HepG2 (cell line): ENCODE data around the gene NCR3LG1. TPM values are rescaled to one million over a fixed set of nuclear protein-coding genes. Genes with fewer than 3 reads are reported as not detected.

ENCODE experiments used
- ATAC-seq: fragments of 200-7000 bp; cut with Tn5 transposase; 3 replicates; pipeline ENCODE4 v1.9.1; 2020; ENCODE audit warnings: mild to moderate bottlenecking, moderate library complexity
- BruUV-seq: library from RNA; stranded (reverse); fragments of 400-500 nt; replicated peaks from 2 replicates; lab custom pipeline; 2021; lab: Mats Ljungman, UMichigan
- CTCF ChIA-PET: fragments of 300-600 bp; formaldehyde crosslinking; extraction: SDS; loops from one replicate; lab custom pipeline; 2021; ENCODE audit warnings: low total read pairs, inconsistent platforms, low intra/inter-chr PET ratio; lab: Yijun Ruan, JAX
- POLR2A ChIA-PET: fragments of 350-600 bp; sonication (Branson Sonifier 250); formaldehyde crosslinking; loops from one replicate; lab custom pipeline; 2020; ENCODE audit warnings: antibody characterized with exemption, inconsistent platforms; lab: Yijun Ruan, JAX
- DNase-seq: peaks from one replicate; pipeline ENCODE4 v3.0.0-alpha.2; 2015; ENCODE audit warnings: low spot score
- FAIRE-seq: peaks from 3 replicates; lab custom pipeline; 2011; peaks lifted over from hg19 to GRCh38; lab: Jason Lieb, UNC
- H2AFZ ChIP-seq: one replicate; pipeline ENCODE4 v1.6.1; 2011; ENCODE audit warnings: low read length, inconsistent platforms
- H3K27ac ChIP-seq: fragments of 300-600 bp; 3 replicates; pipeline ENCODE4 v1.8.0; 2011; ENCODE audit warnings: mixed run types, mild to moderate bottlenecking, mixed read lengths, low read length, inconsistent platforms; ENCODE audit not compliant: insufficient read depth; ENCODE audit errors: extremely low read length
- H3K27me3 ChIP-seq, 2 experiments: fragments of 200-600 bp in 1 of 2; 2 replicates in 1 of 2; 3 replicates in 1 of 2; pipeline versions ENCODE4 v1.6.0 to v1.8.0; 2011; ENCODE audit warnings: low read length in 2 of 2, mild to moderate bottlenecking in 2 of 2, moderate library complexity in 2 of 2, inconsistent platforms in 1 of 2; ENCODE audit not compliant: insufficient read depth in 2 of 2, control insufficient read depth in 1 of 2
- H3K36me3 ChIP-seq, 2 experiments: fragments of 200-600 bp in 1 of 2; replicated peaks in 1 of 2; 2 replicates in 1 of 2; 3 replicates in 1 of 2; pipeline versions ENCODE4 v1.5.1 to v1.8.0; 2011; ENCODE audit warnings: low read length in 2 of 2, inconsistent platforms in 1 of 2; ENCODE audit not compliant: insufficient read depth in 2 of 2, control insufficient read depth in 1 of 2
- H3K4me1 ChIP-seq: 2 replicates; pipeline ENCODE4 v1.5.1; 2012; ENCODE audit warnings: low read length, inconsistent platforms; ENCODE audit not compliant: insufficient read depth
- H3K4me2 ChIP-seq: 2 replicates; pipeline ENCODE4 v1.6.0; 2011; ENCODE audit warnings: low read depth, low read length, inconsistent platforms
- H3K4me3 ChIP-seq, 3 experiments: fragments of 200-600 bp in 1 of 3; sonication (generic), shearing (Covaris generic) in 1 of 3; replicated peaks in 1 of 3; 2 replicates each; pipeline ENCODE4 v1.5.1; 2011 to 2016; ENCODE audit warnings: low read length in 3 of 3, inconsistent platforms in 2 of 3, low read depth in 2 of 3, mild to moderate bottlenecking in 2 of 3, control low read depth in 1 of 3, mixed read lengths in 1 of 3; ENCODE audit not compliant: insufficient read depth in 1 of 3
- H3K79me2 ChIP-seq: one replicate; pipeline ENCODE4 v1.6.1; 2011; ENCODE audit warnings: low read length, inconsistent platforms; ENCODE audit not compliant: insufficient read depth
- H3K9ac ChIP-seq: 2 replicates; pipeline ENCODE4 v1.6.0; 2011; ENCODE audit warnings: mild to moderate bottlenecking, low read depth, low read length, inconsistent platforms; ENCODE audit not compliant: insufficient read depth
- H3K9me3 ChIP-seq: 2 replicates; pipeline ENCODE4 v1.5.1; 2012; ENCODE audit warnings: mild to moderate bottlenecking, low read length
- H4K20me1 ChIP-seq: 2 replicates; pipeline ENCODE4 v1.6.0; 2011; ENCODE audit warnings: inconsistent platforms, mild to moderate bottlenecking, low read length, moderate library complexity; ENCODE audit not compliant: insufficient read depth
- IKZF1 ChIP-seq: fragments of 450-650 bp; IDR thresholded peaks from 2 replicates; pipeline ENCODE4 v1.7.1; 2016
- KLF15 ChIP-seq: sonication (generic); formaldehyde crosslinking; IDR thresholded peaks from 2 replicates; pipeline ENCODE4 v1.8.1; 2023; ENCODE audit warnings: borderline replicate concordance, mild to moderate bottlenecking, inconsistent platforms, missing genetic modification reagents, mixed read lengths
- MZF1 ChIP-seq: sonication (generic); formaldehyde crosslinking; IDR thresholded peaks from 2 replicates; pipeline ENCODE4 v1.8.1; 2023; ENCODE audit warnings: mild to moderate bottlenecking, missing genetic modification reagents, borderline replicate concordance
- ZKSCAN8 ChIP-seq: IDR thresholded peaks from 2 replicates; pipeline ENCODE4 v1.6.1; 2016; ENCODE audit warnings: borderline replicate concordance, missing genetic modification reagents, missing compliant biosample characterization
- ZNF225 ChIP-seq: sonication (generic); formaldehyde crosslinking; IDR thresholded peaks from 2 replicates; pipeline ENCODE4 v1.4.0; 2020; ENCODE audit warnings: mild to moderate bottlenecking, missing genetic modification reagents
- ZNF451 ChIP-seq: sonication (generic); formaldehyde crosslinking; IDR thresholded peaks from 2 replicates; pipeline ENCODE4 v1.5.0; 2020; ENCODE audit warnings: mild to moderate bottlenecking, missing genetic modification reagents
- ZNF558 ChIP-seq: sonication (generic); formaldehyde crosslinking; IDR thresholded peaks from 2 replicates; pipeline ENCODE4 v1.9.0; 2022; ENCODE audit warnings: mild to moderate bottlenecking, missing genetic modification reagents, borderline replicate concordance
- ZNF749 ChIP-seq: sonication (generic); formaldehyde crosslinking; IDR thresholded peaks from 2 replicates; pipeline ENCODE4 v1.8.0; 2022; ENCODE audit warnings: mild to moderate bottlenecking, missing genetic modification reagents, moderate library complexity, borderline replicate concordance
- ZSCAN9 ChIP-seq: IDR thresholded peaks from 2 replicates; pipeline ENCODE4 v1.6.1; 2016; ENCODE audit warnings: borderline replicate concordance
- whole genome bisulfite sequencing: methylation state at CpG from one replicate; pipeline ENCODE4 v1.1.6; 2017; ENCODE audit warnings: low lambda C conversion rate; 5-methylcytosine and 5-hydroxymethylcytosine counted together
- in situ Hi-C: cut with HindIII; loops from 2 replicates; pipeline ENCODE4 v1.10.0; 2017; ENCODE audit warnings: low pct_unique_long_range_greater_than_20kb; ENCODE audit not compliant: extremely low pct_ligation_motif_present
- intact Hi-C: fragments of 100-400 bp; cut with micrococcal nuclease; formaldehyde crosslinking; loops from one replicate; pipeline ENCODE4 v1.10.0; 2022; ENCODE audit not compliant: unreplicated experiment
- polyA plus RNA-seq, 8 experiments: library from polyadenylated mRNA; depleted of rRNA in 3 of 8; stranded (reverse) in 7 of 8; unstranded in 1 of 8; fragments of >200 nt; fragmentation: Illumina TruSeq in 4 of 8; extraction: Trizol in 4 of 8; gene quantifications; 2 replicates each; pipeline versions ENCODE4 v1.2.1 to v1.2.3, GENCODE V29; 2011 to 2016; ENCODE audit warnings: low read depth in 4 of 8, missing spikeins in 1 of 8, mixed read lengths in 1 of 8; ENCODE audit not compliant: insufficient read depth in 1 of 8
- total RNA-seq, 5 experiments: library from RNA; depleted of rRNA; stranded (reverse); fragments of >200 nt; fragmentation: Illumina TruSeq; extraction: Trizol; gene quantifications; 2 replicates each; pipeline ENCODE4 v1.2.3, GENCODE V29; 2016; ENCODE audit warnings: low read depth in 1 of 5
- TF ChIP-seq, protein P1 (sequence below): sonication (generic); formaldehyde crosslinking; conservative IDR thresholded peaks from 2 replicates; pipeline ENCODE4 v1.8.1; 2023; ENCODE audit warnings: missing genetic modification reagents
- TF ChIP-seq, protein P2 (sequence below): IDR thresholded peaks from 2 replicates; pipeline ENCODE4 v1.6.1; 2012; ENCODE audit warnings: inconsistent platforms

The NCR3LG1 gene
- total and polyA plus RNA-seq, 2 of the 13 experiments (the other 11 are each of a cell fraction or from before 2014, with no cell fraction given) = 16.1 to 25.1 TPM

DNA sequence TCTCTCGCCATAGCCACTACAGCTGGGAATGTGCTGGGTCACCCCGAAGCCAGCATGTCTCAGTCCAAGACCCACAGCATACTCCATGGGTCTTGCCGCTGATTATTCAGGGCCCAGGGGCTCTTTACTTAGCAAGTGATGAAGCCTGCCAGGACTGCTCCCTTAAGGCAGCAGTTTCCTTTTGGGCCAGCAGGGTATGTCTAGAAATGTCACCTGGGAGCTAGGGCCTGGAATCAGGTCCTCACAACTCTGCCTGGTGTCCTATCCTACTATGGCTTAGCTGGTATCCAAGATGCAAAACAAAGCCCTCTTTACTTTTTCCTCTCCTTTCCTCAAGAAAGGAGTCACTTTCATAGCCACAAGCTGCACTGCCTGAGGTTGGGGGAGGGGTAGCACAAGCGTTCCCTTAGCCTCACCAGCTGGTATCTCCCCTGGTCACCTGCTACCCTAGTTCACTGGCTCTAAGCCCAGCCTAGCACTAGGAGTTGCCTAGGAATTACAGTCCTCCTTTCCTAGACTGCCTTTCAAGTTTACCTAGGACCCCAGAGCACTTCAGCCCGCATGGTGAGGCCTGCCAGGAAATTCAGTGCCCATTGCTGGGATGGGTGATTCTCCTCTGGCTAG lies 22.6 kb upstream of the NCR3LG1 start:
- POLR2A ChIA-PET = no interaction called here
- ATAC-seq (peak; percentile 75), FAIRE-seq (no peak)

More for the DNA sequence above, 22.6 kb upstream of the NCR3LG1 start:
- peaks cover 1 to 3% of the 10 kb centered on the region in 2 experiments; a peak in 1 of 5 replicates for H3K36me3 ChIP-seq
- no peak overlapping the region for H2AFZ ChIP-seq
- no peaks in the 10 kb centered on the region for H4K20me1 ChIP-seq
- no peaks in the 10 kb centered on the region for H3K79me2 ChIP-seq
- H3K27ac ChIP-seq = no peak overlapping the region
- no peak overlapping the region for H3K4me2 ChIP-seq
- no peak overlapping the region for H3K9ac ChIP-seq
- no peak overlapping the region for H3K4me3 ChIP-seq
- intact Hi-C loops = no loop called here
- H3K9me3 ChIP-seq = no peaks in the 10 kb centered on the region
- in situ Hi-C loops = no loop called here
- TF ChIP-seq ZKSCAN8 (CRISPR knock-in tag) = no peak
- TF ChIP-seq, protein P1, sequence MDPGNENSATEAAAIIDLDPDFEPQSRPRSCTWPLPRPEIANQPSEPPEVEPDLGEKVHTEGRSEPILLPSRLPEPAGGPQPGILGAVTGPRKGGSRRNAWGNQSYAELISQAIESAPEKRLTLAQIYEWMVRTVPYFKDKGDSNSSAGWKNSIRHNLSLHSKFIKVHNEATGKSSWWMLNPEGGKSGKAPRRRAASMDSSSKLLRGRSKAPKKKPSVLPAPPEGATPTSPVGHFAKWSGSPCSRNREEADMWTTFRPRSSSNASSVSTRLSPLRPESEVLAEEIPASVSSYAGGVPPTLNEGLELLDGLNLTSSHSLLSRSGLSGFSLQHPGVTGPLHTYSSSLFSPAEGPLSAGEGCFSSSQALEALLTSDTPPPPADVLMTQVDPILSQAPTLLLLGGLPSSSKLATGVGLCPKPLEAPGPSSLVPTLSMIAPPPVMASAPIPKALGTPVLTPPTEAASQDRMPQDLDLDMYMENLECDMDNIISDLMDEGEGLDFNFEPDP (CRISPR knock-in tag) = no peak
- no peak for TF ChIP-seq ZSCAN9 (CRISPR knock-in tag)
- TF ChIP-seq ZNF749 (CRISPR knock-in tag) = no peak
- no peak for TF ChIP-seq IKZF1
- no peak for TF ChIP-seq KLF15 (CRISPR knock-in tag)
- TF ChIP-seq ZNF451 (CRISPR knock-in tag) = no peak
- TF ChIP-seq, protein P2, sequence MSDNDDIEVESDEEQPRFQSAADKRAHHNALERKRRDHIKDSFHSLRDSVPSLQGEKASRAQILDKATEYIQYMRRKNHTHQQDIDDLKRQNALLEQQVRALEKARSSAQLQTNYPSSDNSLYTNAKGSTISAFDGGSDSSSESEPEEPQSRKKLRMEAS = no peak
- TF ChIP-seq ZNF558 = no peak
- no peak for TF ChIP-seq MZF1 (CRISPR knock-in tag)
- no peak for TF ChIP-seq ZNF225 (CRISPR knock-in tag)
- no peaks in the 10 kb centered on the region for H3K4me1 ChIP-seq
- H3K27me3 ChIP-seq = no peaks in the 10 kb centered on the region
- 100% methylated on average over 4 of the region's 5 CpGs for WGBS
- no TSS peak for BruUV-seq
- DNase-seq = no peak
- CTCF ChIA-PET = no interaction called here
